Hematopoietic multipotent progenitor cell treated with erythropoietin and hydrocortisone succinate and interleukin-3 and kit ligand, for 6 days (in vitro differentiated cells): ENCODE data around the gene LDHAL6A.
"Not testable (repeated sequence)": the region's sequence is repeated elsewhere in the genome, so short reads cannot be mapped to it uniquely, and the experiment has no call there.

Experiments used
- DNase-seq: peaks from one replicate; pipeline ENCODE4 v3.0.0-alpha.2; 2015

The LDHAL6A gene

DNA sequence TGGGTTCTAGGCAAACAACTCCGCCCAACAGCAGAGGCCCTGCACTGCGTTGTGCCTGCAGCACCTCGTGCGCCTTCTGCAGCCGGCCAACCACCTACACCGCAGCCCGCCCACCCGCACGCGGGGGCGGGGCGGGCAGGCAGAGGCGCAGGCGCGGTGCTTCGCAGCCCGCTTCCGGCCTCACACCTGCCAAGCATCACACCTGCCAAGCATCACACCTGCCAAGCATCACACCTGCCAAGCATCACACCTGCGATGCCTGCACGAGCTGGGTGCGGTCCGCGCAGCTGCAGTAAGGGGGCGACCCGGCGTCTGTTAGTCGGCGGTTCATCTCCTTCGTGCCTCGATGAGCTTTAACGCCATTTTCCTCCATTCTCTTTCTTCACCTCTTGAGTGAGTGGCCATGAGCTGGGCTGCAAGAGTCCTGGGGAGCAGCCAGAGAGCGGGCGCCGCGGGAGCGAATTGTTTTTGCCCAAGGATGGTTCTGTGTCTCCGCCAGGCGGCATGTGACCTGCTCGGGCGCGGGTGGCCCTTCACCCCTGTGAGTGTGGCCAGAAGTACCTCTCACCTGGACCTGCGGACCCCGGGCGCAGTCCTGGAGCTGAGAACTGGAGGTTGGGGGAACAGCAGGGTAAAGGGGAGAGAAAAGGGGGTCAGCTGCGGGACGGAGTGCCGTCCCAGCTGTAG lies at the start of gene LDHAL6A:
TSS of gene LDHAL6A (plus strand) at position 171 of the 687 bp plus-strand sequence. CDS start 825 bp downstream, outside the sequence.
- no peak for DNase-seq

DNA sequence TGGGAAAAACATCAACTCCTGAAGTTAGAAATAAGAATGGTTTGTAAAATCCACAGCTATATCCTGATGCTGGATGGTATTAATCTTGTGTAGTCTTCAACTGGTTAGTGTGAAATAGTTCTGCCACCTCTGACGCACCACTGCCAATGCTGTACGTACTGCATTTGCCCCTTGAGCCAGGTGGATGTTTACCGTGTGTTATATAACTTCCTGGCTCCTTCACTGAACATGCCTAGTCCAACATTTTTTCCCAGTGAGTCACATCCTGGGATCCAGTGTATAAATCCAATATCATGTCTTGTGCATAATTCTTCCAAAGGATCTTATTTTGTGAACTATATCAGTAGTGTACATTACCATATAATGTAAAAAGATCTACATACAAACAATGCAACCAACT lies 48.3 kb upstream of the LDHAL6A start:
- DNase-seq: not testable (repeated sequence)

DNA sequence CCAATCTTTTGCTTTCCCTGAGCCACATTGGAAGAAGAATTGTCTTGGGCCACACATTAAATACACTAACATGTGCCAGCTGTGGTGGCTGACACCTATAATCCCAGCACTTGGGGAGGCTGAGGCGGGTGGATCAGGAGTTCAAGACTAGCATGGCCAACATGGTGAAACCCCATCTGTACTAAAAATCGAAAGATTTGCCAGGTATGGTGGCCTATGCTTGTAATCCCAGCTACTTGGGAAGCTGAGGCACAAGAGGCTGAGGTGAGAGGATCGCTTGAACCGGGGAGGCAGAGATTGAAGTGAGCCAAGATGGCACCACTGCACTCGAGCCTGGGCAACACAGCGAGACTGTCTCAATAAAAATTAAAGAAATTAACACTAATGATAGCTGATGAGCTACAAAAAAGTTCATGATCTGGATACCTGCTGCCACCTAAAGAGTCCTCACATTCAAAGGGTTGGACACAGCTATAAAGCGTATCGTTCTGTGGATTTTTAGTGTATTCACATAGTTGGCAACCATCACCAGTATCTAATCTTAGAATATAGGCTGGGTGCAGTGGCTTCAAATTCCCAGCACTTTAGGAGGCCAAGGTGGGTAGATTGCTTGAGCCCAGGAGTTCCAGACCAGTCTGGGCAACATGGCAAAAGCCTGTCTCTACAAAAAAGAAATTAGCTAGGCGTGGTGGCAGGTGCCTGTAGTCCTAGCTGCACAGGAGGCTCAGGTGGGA lies 46.9 kb upstream of the LDHAL6A start:
- DNase-seq: no peak

DNA sequence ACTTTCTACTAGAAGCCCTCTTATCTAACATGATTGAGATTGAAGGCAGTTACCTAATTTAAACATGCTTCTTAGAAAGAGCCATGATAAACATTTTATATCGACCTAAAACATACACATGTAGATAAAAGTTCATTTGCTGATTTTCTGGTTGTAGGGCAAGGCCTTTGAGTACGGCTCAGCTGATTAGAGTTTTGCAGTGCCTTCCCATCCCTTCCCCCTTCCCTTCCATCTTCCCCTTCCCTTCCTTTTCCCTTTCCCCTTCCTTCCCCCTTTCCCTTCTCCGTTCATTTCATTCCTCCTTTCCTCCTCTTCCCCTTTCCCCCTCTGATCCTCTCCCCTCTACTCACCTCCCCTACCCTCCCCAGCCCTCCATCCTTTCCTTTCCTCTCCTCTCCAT lies 39.2 kb upstream of the LDHAL6A start:
- no peak for DNase-seq

DNA sequence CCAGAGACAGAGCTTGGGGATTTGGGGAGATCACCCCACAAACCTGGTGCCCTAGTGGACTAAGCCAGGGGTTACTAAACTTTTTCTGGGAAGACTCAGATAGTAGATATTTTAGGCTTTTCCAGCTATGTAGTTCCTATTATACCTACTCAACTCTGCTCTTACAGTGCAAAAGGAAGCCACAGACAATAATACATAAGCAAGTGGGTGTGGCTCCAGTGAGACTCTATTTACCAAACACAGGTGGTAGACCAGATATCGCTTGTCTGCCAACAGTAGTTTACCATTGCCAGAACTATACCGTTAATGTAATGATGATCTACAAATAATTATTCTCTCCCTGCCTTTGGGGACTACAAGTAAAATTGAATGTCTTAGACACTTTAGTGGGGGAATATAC lies 36.6 kb upstream of the LDHAL6A start:
- DNase-seq: peak; percentile 38

DNA sequence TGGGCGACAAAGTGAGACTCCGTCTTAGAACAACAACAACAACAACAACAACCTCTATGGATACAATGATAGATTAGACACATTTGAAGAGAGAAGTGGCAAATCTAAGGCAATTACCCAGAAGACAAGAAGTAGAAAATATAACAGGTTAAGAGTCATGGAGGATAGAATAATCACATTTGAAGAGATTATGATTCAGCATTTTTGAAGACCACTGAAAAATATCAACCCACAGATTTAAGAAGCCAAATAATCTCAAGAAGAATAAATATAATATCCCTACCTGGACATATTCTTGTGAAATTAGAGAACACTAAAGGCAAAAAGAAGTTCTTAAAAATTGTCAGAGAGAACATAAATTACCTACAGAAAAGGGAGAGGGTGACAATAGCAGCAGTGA lies 35.6 kb upstream of the LDHAL6A start:
- DNase-seq: no peak

DNA sequence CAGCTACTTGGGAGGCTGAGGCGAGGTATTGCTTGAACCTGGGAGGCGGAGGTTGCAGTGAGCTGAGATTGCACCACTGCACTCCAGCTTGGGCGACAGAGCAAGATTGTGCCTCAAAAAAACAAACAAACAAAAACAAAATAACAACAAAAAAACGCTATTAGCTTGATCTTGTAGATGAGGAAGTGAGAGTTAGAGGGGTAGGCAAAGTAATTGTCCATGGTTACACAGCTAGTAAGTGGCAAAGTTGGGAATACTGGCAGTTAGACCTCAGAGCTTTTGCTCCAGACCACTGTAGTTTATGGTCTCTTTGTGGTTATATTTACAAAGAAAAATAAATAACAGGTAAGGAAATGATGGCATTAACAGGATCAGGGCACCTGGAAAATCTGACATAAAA lies 28.4 kb upstream of the LDHAL6A start:
- DNase-seq: no peak

DNA sequence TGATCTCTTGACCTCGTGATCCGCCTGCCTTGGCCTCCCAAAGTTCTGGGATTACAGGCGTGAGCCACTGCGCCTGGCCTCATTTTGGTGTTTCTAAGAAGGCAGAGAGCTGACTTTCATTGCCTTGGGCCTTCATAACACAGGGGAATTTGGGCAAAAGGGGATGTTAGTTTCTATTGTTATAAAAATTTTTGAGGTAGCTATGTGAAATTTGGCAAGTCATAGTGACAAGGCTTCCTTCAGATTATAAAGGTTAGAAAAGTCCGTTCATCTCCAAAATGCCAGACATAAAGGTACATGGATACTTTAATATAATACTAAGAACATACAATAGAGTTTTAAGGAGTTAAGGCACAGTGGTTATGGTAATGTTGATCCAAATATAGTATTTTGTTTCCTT lies 26.3 kb upstream of the LDHAL6A start:
- no peak for DNase-seq

DNA sequence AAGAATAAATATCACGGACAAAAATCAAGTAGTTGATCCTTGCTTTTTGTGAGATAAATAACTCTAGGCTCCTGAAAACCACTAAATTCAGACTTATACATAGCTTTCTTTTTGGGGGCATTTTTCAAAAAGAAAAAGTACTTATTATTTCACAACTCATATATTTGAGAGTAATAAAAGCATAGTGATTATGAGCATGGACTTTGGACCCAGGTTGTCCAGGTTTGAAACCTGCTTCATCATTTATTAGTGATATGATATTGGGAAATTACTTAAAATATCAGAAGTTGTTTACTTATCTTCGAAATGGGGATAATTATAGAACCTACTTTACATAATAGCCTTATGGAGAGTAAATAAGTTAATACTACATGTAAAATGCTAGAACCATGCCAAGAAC lies 17.0 kb upstream of the LDHAL6A start:
- DNase-seq: no peak

DNA sequence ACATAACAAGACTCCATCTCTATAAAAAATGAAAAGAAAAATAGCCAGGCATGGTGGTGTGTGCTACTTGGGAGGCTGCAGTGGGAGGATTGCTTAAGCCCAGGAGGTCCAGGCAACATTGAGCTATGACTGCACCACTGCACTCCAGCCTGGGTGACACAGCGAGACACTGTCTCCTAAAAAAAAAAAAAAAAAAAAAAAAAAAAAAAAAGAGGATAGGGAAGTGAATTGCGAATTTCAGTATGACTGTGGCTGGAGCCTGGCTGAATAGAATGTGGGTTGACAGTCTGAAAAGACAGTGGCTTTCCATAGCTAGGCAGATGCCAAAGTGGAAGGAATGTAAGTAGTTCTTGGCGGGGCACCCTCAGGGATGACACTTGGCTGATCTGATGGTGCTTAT lies 6.4 kb upstream of the LDHAL6A start:
- no peak for DNase-seq

DNA sequence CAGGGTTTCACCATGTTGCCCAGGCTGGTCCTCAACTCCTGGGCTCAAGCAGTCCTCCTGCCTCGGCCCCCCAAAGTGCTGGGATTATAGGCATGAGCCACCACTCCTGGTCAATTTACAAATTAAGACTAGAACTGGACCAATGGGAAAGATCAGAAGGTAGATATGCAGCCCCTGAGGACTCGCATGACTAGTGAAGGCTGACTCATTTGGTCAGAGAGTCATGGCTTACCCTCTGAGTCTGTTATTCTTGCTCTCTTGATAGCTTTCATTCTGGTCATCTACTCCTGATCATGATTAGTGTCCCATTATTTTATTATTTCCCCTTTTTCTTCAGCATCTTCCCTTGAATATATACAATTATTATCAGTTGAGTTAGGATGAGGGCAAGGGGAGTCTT lies 2.7 kb upstream of the LDHAL6A start:
- no peak for DNase-seq

DNA sequence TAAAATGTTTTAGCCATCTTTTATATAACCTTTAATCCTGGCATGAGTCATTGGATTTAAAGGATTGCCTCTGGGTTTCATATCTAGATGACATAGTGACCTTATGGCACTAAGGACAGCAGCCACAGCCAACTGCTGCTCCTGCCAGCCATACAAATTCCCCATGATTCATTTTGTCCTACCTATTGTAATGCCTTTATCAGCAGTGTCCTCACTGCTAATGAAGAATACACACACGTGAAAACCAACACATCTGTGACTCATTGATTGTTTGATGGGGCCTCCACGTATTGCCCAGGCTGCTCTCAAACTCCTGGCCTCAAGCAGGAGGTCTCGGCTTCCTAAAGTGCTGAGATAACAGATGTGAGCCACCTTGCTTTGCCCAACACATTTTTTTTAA lies 1.8 kb downstream of the LDHAL6A start:
- peak; percentile 5 for DNase-seq

DNA sequence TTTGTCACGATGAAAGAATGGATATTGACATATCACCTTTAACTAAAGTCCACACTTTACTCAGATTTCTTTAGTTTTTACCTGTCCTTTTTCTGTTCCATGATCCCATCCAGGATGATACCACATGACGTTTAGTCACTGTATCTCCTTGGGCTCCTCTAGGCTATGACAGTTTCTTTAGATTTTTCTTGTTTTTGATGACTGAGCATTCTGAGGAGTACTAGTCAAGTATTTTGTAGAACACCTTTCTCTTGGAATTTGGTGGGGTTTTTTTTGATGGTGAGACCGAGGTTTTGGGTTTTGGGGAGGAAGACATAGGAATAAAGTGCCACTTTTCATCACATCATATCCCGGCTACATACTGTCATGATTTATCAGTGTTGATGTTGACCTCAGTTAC lies 4.0 kb downstream of the LDHAL6A start:
- no peak for DNase-seq

DNA sequence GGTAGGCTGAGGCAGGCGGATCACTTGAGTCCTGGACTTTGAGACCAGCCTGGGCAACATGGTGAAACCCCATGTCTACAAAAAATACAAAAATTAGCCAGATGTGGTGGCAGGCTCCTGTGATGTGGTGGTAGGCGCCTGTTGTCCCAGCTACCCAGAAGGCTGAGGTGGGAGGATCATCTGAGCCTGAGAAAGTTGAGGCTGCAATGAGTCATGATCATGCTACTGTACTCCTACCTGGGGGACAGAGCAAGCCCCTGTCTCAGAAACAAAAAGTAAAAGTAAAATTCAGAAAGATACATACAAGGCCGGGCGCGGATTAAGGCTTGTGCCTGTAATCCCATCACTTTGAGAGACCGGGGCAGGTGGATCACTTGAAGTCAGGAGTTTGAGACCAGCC lies 6.3 kb downstream of the LDHAL6A start:
- DNase-seq: no peak

DNA sequence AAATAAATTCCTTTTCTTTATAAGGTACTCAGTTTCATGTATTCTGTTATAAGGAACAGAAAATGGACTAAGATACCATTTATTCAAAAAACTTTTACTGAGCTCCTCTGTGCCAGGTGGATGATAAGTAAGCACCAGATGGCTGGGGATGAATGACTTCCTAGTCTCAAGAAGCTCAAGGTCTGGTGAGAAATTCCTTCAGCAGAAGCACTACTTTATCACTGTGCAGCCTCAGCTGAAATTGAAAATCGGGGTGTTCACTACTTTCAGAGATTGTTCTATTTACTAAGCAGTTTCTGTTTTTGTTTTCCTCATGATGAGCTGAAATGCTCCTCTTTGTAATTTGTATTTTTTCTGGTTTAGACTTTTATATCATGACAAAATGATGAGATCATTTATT lies 7.8 kb downstream of the LDHAL6A start:
- DNase-seq: no peak

DNA sequence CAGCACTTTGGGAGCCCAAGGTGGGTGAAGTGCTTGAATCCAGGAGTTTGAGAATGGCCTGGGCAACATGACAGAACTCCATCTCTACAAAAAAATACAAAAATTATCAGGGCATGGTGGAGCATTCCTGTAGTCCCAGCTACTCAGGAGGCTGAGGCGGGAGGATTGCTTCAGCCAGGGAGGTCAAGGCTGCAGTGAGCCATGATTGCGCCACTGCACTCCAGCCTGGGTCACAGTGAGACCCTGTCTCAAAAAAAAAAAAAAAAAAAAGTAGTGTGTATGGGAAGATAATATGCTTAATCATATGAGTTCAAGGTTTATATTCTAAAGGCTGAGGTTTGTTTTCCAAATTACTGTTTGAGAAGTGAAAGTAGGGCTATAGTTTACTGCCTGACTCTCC lies 10.7 kb downstream of the LDHAL6A start:
- DNase-seq: no peak

DNA sequence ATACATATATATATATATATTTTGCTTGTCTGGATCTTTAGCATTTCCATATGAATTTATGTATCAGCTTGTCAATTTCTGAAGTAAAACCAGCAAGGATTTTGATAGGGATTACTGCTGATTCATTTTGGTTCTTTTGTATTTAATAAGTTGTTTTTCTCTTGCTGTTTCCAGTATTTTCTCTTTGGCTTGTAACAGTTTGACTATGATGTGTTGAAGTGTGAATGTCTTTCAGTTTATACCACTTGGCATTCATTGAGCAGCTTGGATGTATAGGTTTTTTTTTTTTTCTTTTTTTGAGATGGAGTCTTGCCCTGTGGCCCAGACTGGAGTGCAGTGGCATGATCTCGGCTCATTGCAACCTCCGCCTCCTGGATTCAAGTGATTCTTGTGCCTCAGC lies 12.4 kb downstream of the LDHAL6A start:
- no peak for DNase-seq

DNA sequence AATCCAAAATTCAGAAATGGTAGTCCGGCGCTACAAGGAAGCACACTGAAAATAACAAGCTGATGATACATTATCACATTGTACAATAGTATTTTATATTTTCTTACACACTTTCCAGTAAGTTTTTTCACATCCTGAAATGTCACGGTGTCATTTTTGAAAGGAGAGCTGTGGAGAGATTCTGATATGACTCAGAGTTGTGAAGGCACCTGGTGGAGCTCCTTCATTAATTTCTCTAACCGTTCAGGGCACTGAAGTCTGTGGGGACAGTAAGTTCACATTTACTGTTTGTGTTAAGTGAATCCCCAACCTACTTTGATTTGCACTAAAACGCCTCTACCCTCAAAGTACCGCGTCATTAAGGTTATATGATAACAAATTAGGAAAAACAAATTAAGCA lies 13.3 kb downstream of the LDHAL6A start:
- no peak for DNase-seq

DNA sequence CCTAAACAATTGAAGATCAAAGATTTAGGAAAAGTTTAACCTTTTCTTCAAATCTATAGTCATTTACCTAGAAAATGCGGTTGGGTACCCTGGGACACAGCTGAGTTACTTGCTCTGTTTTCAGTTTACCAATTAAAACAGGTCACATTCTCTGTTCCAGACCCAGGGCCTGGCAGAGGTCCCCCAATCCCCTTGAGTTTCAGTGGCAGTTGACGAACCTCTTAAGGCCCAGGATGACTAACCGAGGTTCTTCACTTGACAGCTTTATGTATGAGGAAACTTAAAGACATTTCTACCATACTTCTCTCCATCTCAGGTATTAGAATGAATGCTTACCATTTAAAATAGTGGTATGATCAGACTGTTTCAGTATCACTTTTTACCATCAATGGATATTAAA lies 16.3 kb downstream of the LDHAL6A start:
- DNase-seq: no peak

DNA sequence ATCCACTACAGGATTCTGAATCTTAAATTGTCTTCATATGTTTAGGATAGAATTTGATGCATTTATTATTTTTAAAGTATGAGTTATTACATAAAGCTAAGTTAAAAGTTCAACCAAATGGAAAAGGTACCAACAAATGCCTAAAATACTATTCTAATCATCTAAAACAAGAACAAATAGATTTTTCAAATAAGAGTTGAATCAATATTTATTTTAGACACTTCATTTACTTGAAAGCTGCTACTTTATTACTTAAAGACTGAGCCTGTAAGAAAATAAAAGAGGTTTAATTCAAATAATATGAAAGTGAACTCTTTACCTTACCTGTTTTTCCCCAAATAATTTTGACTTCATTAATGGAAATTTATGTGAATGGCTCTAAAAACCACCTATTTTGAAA lies 16.9 kb downstream of the LDHAL6A start:
- no peak for DNase-seq

DNA sequence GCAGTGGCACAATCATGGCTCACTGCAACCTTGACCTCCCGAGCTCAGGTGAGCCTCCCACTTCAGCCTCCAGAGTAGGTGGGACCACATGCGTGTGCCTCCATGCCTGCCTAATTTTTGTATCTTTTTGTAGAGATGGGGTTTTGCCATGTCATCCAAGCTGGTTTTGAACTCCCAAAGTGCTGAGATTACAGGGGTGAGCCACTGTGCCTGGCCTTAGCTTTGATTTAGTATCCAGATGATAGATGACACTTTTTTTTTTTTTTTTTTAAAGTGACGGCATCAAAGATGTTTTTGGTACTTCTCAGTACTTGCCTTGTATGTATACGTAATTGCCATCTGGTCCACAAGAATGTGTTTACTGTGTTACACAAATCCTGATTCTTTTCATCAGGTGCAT lies 23.4 kb downstream of the LDHAL6A start:
- DNase-seq: no peak

DNA sequence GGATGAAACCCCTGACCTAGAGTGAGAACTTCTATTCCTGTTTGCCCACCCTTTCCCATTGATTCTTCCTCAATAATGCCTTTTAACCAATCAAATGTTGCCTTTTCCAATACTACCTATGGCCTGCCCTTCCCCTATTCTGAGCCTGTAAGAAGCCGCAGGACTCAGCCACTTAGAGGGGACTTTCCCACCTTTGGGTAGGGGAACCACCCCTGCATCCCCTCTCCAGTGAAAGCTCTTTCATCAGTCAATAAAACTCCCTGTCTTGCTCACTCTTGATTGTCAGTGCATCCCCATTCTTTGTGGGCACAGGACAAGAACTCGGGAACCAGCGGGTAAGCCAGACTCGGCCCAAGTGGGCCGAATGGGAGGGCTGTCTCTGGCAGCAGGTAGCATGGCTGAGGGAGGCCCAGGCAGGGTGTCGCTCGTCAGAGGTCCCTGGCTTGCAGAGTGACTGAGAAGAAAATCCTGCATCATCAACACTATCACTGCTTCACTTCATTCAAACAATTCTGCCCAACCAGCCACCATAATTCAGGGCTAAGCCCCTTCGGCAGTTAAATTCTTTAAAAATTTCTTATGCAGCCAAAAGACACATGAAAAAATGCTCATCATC lies 30.4 kb downstream of the LDHAL6A start:
- DNase-seq: no peak

DNA sequence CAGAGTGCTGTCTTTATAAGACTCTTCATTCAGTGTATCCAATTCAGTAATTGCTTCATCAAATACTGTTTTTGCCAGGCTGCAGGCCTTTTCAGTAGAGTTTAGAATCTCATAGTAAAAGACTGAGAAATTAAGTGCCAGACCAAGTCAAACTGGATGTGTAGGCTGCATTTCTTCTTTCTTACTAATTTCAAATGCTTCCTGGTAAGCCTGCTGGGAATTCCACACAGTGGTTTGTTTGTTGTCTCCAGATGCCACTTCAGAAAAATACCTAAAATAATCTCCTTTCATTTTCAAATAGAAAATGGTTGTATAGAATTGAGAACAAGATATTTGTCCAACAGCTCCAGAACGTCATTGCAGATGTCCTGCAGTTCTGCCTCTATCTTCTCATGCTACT lies 34.7 kb downstream of the LDHAL6A start:
- no peak for DNase-seq

DNA sequence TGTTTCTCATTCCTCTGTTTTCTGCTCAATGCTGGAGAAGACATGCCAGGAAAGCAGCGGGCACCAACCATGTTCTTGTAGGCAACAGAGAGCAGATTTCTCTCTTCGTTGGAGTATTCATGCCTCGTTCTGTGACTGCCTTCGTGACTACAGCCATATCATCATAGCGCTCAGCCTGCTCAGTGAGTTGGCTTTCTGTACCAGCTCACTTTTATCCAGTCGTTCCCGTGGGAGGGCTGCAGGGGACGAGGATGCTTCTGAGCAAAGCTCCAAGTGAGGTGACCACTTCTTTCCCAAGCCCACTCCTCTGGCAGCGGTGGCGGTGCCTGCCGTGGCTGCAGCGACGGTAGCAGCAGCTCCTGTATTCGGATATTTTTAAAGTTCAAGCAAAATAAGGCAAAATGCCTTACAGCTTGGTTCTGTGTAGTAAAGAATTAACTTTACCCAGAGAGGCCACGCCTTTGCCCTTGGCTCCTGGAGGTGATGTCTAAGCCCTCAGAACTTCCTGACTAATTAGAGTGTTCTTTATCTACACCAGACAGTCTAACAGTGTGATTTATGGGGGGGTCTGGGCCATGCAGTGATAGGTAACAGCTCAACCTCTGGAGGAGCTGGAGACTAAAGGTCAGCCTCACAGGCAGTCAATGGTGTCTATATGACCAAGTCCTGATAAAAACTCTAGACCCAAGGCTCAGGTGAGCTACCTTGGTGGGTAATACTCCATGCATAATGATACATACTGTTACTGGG lies 35.3 kb downstream of the LDHAL6A start:
- DNase-seq: no peak
